GM19023 (cell line): ENCODE data around the gene SMURF1.

ENCODE experiments used
- ATAC-seq: cut with Tn5 transposase; IDR thresholded peaks from one replicate; pipeline ENCODE4 v1.9.1; 2021; ENCODE audit warnings: mild to moderate bottlenecking, moderate library complexity; ENCODE audit not compliant: unreplicated experiment

Gene SMURF1

DNA sequence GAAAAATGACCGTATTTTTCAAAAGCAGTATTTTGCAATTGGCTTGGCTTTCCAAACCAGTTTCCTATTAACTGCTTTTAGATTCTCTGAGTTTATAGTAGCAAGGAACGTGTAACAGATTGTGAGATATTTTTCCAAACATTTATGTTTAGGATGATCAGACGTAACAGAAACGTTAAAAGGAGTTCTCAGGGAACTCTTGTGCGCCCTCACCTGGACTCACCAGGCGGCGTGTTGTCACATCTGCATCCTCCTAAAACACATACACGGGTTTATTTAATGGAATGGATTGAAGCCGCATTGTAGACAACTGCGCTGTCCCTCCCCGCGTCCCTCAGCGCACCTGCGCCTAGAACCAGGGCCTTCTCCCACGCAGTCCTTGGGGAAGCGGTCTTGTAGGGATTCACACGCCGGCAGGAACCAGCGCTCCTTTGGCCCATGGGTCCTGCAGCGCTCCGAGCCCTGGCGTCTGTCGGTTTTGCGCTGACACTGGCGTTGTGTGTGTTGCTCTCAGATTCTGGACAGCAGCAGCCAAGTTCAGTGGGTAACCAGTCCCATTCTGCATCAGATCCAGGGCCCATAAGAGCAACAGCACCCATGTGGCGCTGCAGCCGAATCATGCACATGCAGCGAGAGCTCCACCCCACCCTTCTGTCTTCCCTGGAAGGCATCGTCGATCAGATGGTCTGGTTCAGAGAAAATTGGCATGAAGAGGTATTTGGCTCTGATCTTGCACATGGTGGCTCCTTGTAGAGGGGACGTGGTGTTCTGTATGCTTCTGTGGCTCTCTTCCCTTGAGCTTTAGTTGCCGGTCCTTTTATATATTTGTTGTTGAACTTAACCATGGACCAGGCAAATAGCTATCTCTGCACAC lies 150.6 kb downstream of the SMURF1 start:
- ATAC-seq = no peak

DNA sequence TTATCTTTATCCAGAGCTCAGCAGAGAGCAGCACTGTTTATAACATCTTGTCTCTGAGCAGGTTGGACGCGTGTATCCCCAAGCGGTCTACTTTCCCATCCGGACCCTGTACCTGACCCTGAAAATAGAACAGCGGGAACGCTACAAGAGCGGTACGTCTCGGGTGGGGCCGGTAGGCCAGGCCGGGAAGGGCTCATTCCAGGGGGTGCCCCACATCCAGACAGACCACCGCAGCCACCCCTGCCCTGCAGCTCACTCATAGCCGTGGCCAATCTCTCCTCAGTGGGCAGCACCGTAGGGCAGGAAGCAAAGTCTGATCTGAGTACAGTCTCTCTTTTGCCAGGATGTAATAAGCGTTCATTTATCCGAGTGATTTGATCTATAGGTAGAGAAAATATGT lies 151.8 kb downstream of the SMURF1 start:
- ATAC-seq = no peak

DNA sequence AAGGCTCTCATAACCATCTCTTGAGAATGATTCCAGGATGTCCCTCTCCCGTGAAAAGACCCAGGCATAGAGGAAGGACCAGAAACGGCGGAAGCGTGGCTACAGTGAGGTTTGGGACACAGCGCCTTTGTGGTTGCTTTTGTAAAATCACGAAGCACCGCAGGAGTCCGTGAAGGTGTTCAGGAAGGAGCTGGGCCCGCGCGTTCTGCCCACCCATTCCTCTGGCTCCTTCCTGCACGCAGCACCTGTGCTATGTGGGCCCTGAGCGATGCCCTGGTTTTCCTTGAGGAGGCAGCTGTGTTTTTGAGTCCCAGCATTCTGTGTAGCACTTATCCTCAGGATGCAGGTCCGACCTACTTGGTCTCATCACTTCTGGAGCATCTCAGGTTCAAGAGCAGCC lies 152.8 kb downstream of the SMURF1 start:
- no peak for ATAC-seq

DNA sequence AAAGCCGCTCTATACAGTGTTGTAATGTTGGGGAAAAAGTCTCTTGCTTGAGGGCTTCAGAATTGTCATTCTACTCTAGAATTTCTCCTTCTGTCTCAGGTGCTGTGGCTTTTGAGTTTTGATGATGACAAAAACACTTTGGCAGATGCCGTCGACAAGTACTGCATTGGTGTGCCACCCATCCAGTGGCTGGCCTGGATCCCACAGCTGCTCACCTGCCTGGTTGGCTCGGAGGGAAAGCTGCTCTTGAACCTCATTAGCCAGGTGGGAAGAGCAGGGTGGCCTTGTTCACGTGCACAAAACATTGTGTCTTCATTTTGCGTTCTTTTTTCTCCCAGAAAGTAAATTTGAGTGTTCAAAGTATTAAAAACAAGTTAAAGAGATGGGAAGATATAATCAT lies 153.6 kb downstream of the SMURF1 start:
- no peak for ATAC-seq

DNA sequence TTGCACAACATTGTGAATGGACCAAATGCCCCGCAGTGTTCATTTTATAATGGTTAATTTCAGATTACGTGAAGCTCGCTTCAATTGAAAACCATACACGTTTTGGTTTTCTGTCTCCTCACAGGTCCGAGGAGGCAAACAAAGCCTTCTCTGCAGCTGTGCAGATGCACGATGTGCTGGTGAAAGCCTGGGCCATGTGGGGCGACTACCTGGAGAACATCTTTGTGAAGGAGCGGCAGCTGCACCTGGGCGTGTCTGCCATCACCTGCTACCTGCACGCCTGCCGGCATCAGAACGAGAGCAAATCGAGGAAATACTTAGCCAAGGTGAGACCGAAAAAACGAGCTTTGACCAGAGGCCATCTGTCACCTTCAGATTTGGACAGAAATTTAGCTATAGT lies 155.3 kb downstream of the SMURF1 start:
- no peak for ATAC-seq

DNA sequence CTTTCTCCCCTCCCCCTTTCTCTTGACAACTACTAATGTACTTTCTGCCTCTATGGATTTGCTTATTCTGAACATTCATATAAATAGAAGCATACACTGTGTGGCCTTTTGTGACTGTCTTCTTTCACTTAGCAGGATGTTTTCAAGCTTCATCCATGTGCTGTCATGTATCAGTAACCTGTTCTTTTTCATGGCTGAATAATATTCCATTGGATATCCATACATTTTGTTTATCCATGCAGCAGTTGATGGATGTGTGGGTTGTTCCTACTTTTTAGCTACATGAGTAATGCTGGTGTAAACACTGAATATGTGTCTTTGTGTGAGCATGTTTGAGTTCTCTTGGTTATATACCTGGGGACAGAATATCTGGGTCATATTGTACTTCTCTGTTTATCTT lies 158.0 kb downstream of the SMURF1 start:
- ATAC-seq = no peak

DNA sequence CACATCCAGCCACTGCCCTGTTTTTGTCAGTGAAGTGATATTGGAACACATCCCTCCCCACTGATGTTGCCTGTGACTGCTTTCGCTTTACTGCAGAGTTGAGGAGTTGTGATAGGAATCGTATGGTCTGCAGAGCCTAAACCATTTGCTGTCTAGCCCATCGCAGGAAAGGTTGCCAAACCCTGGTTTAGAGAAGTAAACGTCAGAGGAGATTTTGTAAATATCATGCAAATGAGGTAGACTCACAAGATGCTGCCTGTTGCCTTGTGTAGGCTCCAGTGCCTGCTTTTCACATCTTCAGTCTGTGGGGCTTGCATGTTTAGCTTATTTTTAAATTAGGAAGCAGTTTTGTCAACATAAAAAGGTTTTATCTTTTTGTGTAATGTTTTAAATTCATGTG lies 158.5 kb downstream of the SMURF1 start:
- ATAC-seq = no peak

DNA sequence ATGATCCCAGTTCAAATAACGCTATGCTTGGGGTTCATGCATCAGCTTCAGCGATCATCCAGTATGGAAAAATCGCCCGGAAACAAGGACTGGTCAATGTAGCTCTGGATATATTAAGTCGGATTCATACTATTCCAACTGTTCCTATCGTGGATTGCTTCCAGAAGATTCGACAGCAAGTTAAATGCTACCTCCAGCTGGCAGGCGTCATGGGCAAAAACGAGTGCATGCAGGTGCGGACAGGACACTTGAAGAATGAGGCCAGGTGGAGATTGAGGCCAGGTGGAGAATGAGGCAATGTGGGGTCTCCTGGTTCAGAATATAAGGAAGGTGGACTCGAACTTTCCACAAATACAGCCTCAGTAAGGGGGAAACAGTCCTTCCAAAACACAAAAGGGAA lies 159.8 kb downstream of the SMURF1 start:
- no peak for ATAC-seq

DNA sequence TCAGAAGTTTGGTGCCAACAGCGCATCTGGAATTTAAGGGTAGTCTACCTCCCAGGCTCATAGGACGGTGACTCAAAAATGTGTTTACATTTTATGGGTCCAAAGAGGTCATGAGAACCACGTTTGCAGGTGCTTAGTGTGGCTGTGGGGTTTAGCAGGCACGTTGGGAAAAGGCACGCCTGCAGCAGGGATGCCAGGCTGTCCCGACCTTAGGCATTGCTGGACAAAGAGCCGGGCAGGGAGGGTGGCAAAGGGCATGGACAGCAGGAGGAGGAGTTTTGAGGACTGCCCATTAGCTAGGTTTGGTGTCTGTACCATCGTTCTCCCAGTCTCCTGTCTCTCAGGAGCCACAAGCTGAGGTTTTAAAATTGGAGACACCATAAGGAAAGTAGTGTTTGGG lies 161.2 kb downstream of the SMURF1 start:
- no peak for ATAC-seq

DNA sequence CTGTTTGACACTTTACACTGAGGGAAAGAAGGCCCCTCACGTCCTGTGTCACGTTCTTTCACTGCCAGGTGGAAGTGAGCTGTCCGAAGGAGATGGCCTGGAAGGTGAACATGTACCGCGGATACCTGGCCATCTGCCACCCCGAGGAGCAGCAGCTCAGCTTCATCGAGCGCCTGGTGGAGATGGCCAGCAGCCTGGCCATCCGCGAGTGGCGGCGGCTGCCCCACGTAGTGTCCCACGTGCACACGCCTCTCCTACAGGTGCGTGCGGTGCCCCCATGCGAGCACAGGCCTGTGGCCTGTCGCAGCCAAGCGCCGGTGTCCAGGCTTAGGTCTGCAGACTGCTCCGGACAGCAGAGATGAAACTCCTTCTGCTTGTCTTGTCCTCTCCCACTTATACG lies 162.2 kb downstream of the SMURF1 start:
- ATAC-seq = no peak

DNA sequence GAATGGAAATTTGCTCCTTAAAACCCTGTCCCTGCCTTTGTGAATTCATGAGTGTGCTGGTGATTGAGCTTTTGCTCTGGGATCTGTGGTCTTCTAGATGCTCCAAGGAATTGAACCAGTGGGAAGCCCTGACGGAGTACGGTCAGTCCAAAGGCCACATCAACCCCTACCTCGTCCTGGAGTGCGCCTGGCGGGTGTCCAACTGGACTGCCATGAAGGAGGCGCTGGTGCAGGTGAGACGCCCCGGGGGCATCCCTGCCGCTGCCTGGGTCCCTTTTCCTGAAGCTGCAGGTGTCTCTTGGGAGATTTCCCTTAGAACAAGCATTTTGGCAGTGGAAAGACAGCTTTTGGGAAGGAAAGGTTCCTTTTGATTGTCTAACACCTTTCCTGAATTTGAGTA lies 165.2 kb downstream of the SMURF1 start:
- ATAC-seq = no peak
